Measurements from ENCODE around the gene TMEM135.
"Not testable (repeated sequence)": the region's sequence is repeated elsewhere in the genome, so short reads cannot be mapped to it uniquely, and the experiment has no call there.

The TMEM135 gene

GRCh38 chr11:87142594-87142993 is 104.9 kb downstream of the TMEM135 start:
- H3K4me3 ChIP-seq (ENCODE audit: low read depth, low read length), result no peak overlapping the region
- no peak for DNase-seq (ENCODE audit: low read depth, low spot score)
- TF ChIP-seq, protein P1, sequence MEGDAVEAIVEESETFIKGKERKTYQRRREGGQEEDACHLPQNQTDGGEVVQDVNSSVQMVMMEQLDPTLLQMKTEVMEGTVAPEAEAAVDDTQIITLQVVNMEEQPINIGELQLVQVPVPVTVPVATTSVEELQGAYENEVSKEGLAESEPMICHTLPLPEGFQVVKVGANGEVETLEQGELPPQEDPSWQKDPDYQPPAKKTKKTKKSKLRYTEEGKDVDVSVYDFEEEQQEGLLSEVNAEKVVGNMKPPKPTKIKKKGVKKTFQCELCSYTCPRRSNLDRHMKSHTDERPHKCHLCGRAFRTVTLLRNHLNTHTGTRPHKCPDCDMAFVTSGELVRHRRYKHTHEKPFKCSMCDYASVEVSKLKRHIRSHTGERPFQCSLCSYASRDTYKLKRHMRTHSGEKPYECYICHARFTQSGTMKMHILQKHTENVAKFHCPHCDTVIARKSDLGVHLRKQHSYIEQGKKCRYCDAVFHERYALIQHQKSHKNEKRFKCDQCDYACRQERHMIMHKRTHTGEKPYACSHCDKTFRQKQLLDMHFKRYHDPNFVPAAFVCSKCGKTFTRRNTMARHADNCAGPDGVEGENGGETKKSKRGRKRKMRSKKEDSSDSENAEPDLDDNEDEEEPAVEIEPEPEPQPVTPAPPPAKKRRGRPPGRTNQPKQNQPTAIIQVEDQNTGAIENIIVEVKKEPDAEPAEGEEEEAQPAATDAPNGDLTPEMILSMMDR (IDR thresholded peaks at IDR 0.05; ENCODE audit: low read depth, low read length), result no peak
- in situ Hi-C loops (cut with HindIII; ENCODE audit: low sequenced_read_pairs), result no loop called here

DNA sequence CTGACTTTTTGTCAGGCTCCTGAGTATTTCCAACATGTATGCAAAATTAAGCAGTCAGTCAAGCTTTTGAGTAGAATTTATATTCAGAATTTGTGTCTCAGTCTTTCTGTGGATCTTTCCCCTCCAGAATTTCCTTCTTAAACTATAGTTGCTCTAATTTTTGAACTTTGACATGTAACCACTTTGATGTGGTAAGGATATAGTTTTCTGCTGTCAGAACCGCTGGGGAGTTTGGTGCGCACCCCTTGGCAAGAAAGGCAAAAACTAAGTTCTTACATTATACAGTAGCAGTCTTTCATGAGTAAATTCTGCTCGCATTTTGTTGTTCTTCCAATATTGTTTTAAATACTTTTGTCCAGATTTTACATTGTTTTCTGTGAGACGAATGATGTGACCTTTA is 105.9 kb downstream of the TMEM135 start:
- TF ChIP-seq, protein P1 (IDR thresholded peaks at IDR 0.05; ENCODE audit: low read depth, low read length), result no peak
- H3K4me3 ChIP-seq (ENCODE audit: low read depth, low read length), result no peak overlapping the region
- in situ Hi-C loops (cut with HindIII; ENCODE audit: low sequenced_read_pairs), result no loop called here
- no peak for DNase-seq (ENCODE audit: low read depth, low spot score)

- TF ChIP-seq, protein P1 (IDR thresholded peaks at IDR 0.05; ENCODE audit: low read depth, low read length), result no peak
- in situ Hi-C loops (cut with HindIII; ENCODE audit: low sequenced_read_pairs), result no loop called here
- H3K4me3 ChIP-seq (ENCODE audit: low read depth, low read length), result no peak overlapping the region
- DNase-seq (ENCODE audit: low read depth, low spot score), result no peak
These were observed 106.5 kb downstream of the TMEM135 start for GRCh38 chr11:87144252-87144651.

DNA sequence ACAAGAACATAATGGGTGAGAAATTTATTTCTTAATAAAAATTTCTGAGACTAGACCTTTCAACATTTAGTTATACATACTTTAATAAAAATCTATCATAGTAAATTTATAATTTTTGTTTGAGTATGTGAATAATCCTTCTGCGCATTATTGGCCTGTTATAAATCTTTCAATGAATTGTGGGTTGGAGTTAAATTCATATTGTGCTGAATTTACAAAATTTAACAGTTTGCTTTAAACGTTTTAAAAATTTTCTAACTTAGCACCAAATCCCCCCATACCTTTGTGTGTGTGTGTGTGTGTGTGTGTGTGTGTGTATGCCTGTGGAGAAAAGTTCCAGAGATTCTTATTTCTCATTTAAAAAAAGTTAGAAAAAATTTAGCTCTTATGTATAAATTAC is 111.0 kb downstream of the TMEM135 start:
- H3K4me3 ChIP-seq (ENCODE audit: low read depth, low read length), result no peak overlapping the region
- in situ Hi-C loops (cut with HindIII; ENCODE audit: low sequenced_read_pairs), result no loop called here
- TF ChIP-seq, protein P1 (IDR thresholded peaks at IDR 0.05; ENCODE audit: low read depth, low read length), result no peak
- DNase-seq (ENCODE audit: low read depth, low spot score), result no peak

DNA sequence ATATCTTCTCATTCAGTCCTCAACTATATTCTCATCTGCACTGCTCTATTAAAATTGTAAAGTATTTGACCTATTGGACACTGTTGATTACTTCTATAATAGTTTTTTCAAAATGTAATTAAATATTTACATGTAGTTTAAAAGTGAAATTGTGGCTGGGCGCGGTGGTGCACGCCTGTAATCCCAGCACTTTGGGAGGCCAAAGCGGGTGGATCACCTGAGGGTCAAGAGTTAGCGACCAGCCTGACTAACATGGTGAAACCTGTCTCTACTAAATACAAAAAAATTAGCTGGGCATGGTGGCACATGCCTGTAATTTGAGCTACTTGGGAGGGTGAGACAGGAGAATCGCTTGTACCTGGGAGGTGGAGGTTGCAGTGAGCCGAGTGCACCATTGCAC is 112.0 kb downstream of the TMEM135 start:
- in situ Hi-C loops (cut with HindIII; ENCODE audit: low sequenced_read_pairs); DNase-seq (ENCODE audit: low read depth, low spot score); H3K4me3 ChIP-seq (ENCODE audit: low read depth, low read length): not testable (repeated sequence)

GRCh38 chr11:87150936-87151335 is 113.2 kb downstream of the TMEM135 start:
- no peak overlapping the region for H3K4me3 ChIP-seq (ENCODE audit: low read depth, low read length)
- TF ChIP-seq, protein P1 (IDR thresholded peaks at IDR 0.05; ENCODE audit: low read depth, low read length), result no peak
- in situ Hi-C loops (cut with HindIII; ENCODE audit: low sequenced_read_pairs), result no loop called here
- DNase-seq (ENCODE audit: low read depth, low spot score), result peak; percentile 39

DNA sequence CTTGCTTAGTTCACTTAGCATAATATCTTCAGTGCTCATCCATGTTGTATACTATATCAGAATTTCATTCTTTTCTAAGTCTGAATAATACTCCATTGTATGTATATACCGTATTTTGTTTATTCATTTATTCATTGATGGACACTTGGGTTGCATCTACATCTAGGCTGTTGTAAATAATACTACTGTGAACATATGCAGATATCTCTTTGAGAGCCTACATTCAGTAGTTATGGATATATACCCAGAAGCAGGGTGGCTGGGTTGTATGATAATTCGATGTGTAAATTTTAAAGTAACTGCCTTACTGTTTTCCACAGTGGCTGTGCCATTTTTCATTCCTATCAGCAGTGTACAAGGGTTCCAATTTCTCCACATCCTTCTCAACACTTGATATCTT is 116.5 kb downstream of the TMEM135 start:
- TF ChIP-seq, protein P1 (IDR thresholded peaks at IDR 0.05; ENCODE audit: low read depth, low read length), result no peak
- in situ Hi-C loops (cut with HindIII; ENCODE audit: low sequenced_read_pairs), result no loop called here
- no peak overlapping the region for H3K4me3 ChIP-seq (ENCODE audit: low read depth, low read length)
- DNase-seq (ENCODE audit: low read depth, low spot score), result no peak
